HG02623 (cell line): ENCODE measurements around the gene CCDC192.

Experiments
- ATAC-seq: cut with Tn5 transposase; IDR thresholded peaks from one replicate; pipeline ENCODE4 v1.9.1; 2021; ENCODE audit warnings: moderate library complexity; ENCODE audit not compliant: unreplicated experiment

The CCDC192 gene

DNA sequence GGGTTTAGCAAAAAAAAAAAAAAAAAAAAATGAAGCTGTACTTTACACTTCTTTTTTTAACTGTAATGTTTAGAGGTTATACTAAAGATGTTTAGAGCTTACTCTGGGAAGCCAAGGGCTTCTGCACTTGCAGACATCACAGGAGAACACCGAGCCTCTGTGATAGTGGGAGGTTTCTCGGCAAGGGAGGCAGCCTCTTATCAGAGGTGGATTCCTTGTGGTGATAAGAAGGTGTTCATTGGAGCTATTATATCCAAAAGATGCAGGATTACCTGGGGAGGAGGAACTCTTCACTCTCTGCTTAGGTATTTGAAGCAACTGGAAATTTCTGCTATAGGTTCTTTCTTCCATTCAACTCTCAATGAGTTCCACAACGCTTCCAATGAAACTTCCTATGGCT is 209.2 kb downstream of the CCDC192 start:
- ATAC-seq: no peak

DNA sequence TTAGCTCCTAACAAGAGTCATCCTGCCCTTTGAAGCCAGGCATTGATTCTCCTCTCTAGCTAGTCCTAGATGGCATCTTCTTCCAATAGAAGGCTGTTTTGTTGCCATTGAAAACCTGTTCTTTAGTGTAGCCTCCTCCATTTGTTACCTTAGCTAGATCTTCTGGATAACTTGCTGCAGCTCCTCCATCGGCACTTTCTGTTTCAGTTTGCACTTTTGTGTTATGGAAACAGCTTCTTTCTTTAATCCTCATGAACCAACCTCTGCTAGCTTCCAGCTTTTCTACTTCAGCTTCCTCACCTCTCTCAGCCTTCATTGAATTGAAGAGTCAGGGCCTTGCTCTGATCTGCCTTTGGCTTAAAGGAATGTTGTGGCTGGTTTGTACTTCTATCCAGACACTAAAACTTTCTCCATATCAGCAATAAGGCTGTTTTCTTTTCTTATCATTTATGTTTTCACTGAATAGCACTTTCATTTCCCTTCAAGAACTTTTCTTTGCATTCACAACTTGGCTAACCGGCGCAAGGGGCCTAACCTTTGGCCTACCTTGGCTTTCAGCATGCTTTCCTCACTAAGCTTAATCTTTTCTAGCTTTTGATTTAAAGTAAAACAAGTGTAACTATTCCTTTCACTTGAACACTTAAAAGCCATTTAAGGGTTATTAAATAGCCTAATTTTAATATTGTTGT is 213.8 kb downstream of the CCDC192 start:
- no peak for ATAC-seq

DNA sequence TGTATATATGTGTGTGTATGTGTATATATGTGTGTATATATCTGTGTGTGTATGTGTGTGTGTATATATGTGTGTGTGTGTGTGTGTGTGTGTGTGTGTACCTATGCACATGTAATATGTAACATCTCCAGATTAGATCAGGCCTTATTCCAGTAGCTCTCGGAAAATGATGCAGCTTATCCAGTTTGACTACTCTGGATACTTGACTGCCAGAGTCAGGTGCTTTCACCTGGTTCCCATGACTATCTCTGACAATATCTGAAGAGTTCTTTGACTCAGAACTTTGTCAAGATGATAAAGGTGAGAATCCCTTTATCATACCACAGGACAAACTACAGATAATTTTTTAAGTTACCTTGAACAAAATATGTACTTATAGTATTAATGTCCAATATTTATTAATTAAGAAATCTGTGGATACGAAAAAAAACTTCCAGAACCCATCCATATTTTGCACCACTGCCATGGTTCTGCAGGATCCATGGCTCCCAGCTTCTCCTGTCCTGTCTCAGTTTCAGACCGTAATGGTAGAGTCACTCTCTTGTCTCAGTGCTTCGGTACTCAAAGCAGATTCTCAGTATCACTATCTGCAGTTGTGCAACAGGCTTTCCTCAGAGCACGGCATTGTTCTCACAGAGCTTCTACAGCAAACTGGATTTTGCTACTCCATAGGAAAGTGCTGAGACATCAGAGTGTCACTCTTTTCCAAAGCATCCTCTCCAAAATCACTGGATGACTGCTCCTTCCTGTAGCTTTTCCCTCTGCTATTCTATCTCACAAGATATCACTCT is 216.0 kb downstream of the CCDC192 start:
- ATAC-seq: no peak

DNA sequence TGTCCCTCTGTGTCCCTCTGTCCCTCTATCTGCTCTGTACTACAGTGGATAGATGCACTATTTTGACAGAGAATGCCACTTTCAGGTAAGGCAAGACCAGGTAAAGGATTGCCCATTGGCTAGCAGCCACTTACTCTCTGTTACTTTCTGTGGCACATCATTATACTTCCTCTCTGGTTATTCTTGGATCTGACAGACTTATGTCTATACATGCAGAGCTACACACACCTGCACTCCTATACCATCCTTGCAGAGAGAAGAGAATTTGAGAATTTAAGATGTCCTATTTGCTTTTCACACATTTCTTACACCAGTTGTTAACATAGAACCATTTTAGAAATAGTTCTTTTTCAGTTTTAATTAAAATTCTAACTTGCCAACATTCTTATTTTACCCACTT is 216.6 kb downstream of the CCDC192 start:
- no peak for ATAC-seq

DNA sequence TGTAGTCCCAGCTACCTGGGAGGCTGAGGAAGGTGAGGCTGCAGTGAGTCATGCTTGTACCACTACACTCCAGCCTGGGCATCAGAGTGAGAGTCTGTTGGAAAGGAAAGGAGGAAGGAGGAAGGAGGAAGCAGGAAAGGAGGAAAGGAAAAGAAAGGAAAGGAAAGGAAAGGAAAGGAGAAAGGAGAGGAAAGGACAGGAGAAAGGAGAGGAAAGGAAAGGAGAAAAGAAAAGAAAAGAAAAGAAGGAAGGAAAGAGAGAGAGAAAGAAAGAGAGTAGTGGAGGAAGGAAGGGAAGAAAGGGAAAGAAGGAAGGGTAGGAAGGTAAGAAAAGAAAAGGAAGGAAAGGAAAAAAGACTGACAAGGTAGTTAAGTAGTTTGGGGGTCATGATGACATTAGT is 217.7 kb downstream of the CCDC192 start:
- ATAC-seq: no peak

DNA sequence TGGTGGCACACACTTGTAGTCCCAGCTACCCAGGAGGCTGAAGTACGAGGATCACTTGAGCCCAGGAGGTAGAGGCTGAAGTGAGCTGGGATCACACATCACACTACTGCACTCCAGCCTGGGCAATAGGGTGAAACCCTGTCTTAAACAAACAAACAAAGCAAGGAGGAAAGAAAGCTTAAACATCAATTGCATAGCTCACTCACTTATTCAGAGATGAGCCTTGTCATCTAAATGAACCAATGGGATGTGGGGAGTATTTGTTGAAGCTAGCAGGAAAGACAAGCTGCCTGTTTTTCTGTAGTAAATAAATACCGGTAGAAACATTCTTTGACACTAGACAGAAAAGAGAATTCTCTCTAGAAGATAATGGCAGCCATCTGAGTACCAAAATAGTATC is 219.4 kb downstream of the CCDC192 start:
- ATAC-seq: no peak

DNA sequence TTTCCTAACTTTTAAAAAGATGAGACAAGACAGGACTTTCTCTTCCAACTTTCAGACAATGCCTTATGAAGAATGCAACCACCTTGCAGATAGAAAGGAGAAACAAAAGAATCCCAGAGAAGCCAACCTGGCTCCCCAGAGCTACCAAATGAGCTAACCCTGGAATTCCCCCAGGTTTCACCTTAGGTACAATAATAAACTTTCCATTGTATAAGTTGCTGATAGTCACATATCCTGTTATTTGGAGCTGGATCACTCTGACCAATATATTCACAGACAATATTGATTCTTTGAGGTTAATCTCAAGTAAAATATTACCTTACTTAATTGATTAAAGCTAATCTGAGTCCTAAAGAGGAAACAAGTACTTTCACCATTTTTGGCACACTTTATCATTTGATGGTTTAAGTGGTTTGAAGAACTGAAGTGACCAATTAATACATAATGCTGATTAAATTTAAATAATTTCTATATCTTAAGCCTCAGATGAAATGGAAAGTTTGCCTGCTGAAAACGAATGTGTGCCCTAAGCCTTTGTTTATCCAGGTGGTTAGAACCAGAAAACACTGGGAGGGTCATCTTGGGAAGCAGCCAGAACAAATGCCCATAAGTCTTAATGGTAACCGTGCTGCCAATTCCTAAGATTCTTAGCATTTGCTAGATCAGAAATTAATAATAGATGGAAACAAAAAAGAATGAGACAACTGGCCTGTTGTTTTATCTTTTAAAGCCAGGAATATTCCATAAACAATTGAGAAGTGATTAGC is 220.8 kb downstream of the CCDC192 start:
- ATAC-seq: no peak

DNA sequence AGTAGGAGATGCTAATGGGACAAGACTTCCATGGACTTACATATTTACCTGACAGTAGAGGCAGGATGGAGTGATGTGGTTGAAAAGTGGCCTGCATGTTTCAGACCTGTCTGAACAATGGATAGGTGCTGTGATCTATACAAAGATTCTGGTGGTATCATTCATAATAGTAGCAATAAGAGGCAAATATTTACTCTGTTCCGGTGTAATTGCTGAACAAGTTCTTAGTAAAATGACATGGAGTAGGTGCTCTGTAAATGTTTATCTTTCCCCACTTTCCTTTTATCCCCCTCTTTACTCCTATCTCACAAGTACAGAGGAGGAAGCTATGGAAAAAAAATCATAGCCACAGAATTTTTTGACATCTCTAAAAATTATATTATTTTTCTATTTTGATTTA is 221.4 kb downstream of the CCDC192 start:
- no peak for ATAC-seq

DNA sequence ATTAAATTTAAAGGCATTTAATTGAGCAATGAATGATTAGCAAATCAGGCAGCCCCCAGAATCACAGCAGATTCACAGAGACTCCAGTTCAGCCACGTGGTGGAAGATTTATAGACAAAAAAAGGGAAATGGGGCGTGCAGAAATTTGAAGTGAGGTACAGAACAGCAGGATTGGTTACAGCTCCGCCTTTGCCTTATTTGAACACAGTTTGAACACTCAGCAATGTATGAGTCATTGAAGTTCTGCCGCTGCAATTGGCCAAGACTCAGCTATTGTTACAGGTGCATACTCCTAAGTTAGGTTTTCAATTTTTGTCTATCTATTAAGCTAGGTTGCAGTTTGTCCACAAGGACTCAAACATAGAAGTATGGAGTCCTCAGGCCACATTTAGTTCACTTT is 222.7 kb downstream of the CCDC192 start:
- ATAC-seq: no peak

DNA sequence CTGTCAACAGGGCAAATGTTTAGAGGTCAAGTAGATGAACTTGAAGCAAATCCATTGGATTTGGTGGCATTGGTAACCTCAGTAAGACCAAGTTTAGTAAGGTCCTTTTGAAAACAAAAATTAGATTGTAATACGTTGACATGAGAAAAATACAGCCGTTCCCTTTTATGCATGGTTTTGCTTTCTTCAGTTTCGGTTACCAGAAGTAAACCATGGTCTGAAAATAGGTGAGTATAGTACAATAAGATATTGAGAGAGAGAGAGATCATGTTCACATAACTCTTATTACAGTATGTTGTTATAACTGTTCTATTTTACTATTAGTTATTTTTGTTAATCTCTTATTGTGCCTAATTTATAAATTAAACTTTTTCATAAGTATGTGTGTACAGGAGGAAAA is 223.8 kb downstream of the CCDC192 start:
- no peak for ATAC-seq

DNA sequence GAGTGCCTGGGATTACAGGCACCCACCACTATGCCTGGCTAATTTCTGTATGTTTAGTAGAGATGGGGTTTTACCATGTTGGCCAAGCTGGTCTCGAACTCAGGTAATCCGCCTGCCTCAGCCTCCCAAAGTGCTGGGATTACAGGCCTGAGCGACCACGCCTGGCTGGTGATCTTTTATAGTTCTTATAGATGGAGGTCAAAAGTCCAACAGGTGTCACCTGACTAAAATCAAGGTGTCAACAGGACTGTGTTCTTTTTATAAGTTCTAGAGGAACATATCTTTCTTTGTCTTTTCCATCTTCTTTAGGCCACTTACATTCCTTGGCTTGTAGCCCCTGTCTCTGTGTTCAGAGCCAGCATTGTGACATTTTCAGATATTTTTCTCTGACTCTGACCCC is 224.9 kb downstream of the CCDC192 start:
- no peak for ATAC-seq

DNA sequence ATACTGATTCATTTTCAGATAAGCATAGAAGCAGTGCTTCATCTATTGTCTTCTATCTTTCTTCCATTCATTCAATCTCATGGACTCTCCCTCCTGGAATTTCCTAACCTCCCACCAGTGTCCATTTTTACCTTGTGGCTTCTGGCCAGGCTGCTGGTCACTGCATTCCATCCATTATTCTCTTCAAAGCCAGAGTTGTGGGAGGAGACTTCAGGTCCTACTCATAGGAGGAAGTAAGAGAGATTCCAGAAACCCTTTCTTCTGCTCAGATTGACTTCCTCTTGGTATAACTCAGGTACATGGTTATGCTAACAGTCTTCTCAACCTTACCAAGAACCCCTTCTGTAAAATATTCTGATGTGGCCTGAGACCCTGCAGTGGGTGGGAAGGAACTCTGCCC is 227.1 kb downstream of the CCDC192 start:
- ATAC-seq: no peak

DNA sequence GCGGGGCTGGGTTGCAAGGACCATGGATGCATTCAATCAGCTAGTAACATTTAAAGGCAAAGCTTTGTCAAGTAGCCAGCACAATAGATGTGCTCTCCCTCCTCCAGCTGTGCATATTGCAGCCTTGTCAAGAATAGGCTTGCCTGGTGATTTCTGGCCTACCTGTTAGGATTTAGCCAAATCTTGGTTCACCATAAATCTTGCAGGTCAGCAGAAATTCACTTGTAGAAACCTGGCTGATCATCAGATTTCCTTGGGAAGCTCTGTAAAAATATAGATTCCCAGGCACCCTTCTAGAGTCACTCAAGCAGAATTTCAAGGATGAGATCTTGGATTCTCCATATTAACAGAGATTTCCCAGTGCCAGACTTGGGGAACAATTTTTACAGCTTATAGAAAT is 228.2 kb downstream of the CCDC192 start:
- no peak for ATAC-seq

DNA sequence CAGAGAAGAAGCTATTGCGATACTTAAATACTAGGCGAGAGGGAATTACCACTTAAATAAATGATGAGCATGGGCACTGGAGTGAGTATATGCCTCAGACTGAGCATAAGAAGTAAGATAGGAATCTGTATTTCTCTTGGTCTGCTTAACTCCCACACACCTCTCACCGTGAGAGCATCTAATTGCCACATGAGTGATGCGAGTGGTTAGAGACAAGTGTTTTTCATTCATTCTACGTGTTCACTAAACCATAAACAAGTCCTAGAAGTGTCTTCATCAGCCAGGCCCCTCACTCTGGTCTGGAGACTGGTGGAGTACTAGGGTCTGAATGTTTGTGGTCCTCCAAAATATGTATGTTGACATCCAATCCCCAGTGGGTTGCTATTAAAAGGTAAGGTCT is 230.2 kb downstream of the CCDC192 start:
- ATAC-seq: no peak

DNA sequence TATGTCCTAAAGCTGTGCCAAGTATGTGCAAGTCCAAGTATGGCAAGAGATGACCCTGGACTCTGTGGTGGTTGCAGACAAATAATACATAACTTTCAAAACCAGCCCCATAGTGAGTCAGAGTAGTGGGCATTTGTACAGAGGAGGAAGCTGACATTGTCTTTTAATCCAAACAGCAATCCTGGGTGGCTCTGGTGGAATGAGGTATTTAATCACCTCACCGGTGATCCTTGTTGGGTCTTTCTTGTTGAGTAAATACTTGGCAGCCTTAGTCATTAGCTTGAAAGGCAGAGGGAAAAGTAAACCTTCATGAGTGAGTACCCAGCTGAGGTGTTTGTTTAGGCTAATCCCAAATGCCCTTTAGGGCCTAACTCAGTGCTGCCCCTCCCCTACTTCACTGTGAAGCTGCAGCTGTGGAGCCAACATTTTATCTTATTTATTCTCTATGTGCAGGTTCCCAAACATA is 231.6 kb downstream of the CCDC192 start:
- no peak for ATAC-seq

DNA sequence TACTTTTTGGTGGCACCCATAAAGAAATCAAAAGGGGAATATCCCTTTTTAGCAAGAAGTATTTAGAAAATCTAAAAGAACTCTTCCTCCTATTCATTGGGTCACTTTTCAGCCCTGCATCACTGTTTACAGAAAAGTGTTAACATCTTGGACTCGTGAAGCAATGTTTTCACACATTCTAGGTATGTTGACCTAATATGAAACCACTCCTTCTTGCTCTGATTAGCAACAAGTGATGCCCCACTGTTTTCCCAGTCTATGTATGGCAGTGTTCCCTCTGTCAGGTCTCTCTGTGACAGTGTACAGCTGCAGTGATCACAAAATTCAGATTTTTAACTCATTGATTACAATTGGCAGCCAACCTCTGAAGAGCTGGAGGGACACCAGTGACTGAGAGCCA is 232.2 kb downstream of the CCDC192 start:
- ATAC-seq: no peak

DNA sequence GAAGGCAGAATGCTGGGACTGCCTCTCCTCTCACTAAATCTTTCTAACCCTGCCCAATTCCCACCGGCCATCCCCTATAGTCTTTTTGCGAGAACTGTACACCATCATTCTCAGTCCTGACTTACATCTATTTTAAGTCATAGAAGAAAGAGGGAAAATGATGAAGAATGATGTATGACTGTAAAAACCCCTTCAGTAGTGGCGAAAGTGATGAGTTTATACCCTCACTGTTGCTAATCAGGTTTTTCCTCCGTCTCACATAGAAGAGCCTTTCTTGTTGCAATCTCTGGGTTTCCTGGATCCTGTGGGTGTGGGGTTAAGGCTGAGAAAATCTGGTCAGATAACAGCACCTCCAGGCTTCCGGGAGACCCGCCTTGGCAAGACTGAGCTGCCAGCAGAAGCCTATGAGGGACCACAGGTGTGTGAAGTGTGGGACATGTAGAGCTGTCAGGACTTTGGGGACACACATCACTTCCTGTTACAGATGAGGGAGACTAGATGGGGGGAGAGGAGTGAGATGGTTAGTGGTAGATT is 233.3 kb downstream of the CCDC192 start:
- ATAC-seq: no peak

DNA sequence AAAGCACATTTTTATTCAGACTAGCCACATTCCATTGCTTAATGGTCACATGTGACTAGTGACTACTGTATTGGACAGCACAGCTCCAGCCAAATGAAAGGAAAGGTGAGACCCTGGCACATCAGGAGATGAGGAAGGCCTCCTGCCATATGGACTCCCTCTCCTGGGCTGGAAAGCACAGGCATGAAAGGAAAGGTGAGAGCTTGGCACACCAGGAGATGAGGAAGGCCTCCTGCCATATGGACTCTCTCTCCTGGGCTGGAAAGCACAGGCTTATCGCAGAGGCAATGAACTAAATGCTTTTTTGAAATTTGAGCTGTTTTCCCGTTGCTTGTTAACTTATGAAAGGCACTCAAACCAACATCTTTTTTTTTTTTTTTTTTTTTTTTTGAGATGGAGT is 235.6 kb downstream of the CCDC192 start:
- ATAC-seq: no peak

DNA sequence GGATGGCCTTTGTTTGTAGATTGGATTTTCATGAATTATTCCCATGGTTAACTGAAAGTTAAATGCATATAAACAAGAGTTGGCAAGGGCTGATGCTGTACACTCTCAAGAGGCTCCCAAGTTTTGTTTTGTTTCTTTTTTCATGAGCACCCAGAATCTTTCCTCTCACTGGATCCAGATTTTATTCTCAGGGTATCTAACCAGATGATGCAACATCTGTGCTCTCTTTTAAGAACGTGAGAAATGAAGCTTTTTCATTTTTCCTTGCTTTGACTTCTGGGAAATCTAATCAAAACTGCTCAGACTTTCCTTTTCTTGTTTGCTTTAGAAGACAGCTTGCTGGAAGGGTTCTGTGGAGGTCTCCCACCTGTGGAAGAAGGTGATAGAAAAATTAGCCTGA is 237.7 kb downstream of the CCDC192 start:
- no peak for ATAC-seq

DNA sequence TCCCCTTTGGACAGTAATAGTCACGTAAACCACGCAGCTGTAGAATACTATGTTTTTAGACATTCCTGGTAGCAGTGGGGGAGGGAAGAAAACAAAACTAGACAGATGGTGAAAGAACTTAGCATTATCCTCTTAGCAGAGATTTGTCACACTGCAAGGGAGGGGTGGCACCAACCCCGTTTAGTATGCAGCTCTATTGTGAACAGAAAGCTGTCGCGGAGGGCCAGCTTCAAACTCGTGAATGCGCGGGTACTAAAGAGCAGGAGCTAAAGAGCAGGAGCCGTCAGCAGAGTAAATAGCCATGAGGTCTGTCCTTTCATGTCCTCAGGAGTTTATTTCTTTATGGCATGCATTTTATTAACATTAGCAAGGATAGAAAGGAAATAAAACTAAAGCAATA is 238.5 kb downstream of the CCDC192 start:
- no peak for ATAC-seq

DNA sequence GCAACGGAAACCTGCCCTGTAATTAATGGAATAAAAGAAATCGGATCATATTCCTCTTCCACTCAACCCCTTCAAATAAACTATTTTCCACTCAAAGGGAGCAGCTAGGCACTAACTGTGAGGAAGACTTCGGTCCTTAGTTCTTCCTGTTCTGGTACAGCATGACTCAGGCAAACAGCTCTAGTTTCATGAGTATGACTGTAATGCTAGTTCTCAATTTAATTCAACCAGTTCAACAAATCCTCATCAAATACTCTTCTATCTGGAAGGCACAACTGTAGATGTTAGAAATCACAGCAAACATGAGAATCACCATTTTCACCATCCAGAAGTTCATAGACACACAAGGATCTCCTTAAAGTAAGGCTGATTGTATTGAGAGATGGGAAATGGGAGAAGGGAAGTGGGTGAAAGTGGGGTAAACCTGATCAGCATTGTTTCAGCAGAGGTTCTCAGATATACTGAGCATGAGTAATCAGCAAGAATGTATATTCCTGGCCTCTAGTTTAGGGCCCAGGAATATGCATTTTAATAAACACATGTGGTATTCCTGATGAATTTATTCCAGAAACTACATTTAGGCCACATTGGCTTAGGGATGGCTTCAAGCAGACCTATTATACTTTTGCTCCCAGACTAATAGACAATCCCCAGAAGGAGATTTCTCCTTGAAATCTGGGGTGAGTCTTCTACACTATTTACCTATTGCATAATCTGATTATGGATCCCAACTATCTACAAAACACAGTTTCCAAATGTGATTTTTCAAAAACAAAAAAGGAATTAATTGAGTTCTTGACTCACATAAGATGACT is 239.3 kb downstream of the CCDC192 start:
- ATAC-seq: no peak
